Upper lobe of left lung (tissue), 4 donors: Measurements from ENCODE around the gene PHACTR1.

ENCODE experiments used
- EP300 ChIP-seq, 4 donors: sonication (generic); formaldehyde crosslinking; IDR thresholded peaks; one replicate each; pipeline ENCODE4 v1.5.1; 2017; ENCODE audit warnings: antibody characterized with exemption in 4 of 4, control low read depth in 2 of 4
- POLR2A ChIP-seq, 4 donors: fragments of 450-650 bp; IDR thresholded peaks; one replicate each; pipeline ENCODE4 v1.5.1; 2016 to 2017; ENCODE audit warnings: antibody characterized with exemption in 4 of 4, mild to moderate bottlenecking in 2 of 4
- TF ChIP-seq, protein P1 (sequence below), 6 experiments: fragments of 450-650 bp in 4 of 6; fragments of 200-600 bp in 2 of 6; sonication (generic) in 2 of 6; IDR thresholded peaks; one replicate each; pipeline ENCODE4 v1.5.1; 2016 to 2019; ENCODE audit warnings: antibody characterized with exemption in 6 of 6

DNA sequence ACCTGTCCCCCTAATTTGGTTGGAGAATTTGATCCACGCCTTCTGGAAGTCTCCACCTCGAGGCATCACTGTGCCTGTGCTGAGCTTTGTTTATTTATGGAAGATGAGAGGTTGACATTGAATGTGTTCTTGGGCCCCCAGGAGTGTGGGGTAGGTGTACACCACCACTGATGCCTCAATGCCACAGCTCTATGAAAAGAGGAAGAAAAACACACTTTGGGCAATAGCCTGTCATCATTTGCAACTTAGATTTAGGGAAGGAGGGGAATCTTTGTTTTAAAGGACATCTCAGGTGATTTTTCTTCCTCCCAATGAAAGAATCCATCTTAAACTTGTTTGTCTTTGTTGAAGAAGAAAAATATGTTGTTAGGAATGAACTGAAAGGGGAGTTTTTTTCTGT lies 569.1 kb downstream of the PHACTR1 start:
- no peak for TF ChIP-seq POLR2A (IDR thresholded peaks at IDR 0.05)
- TF ChIP-seq, protein P1, sequence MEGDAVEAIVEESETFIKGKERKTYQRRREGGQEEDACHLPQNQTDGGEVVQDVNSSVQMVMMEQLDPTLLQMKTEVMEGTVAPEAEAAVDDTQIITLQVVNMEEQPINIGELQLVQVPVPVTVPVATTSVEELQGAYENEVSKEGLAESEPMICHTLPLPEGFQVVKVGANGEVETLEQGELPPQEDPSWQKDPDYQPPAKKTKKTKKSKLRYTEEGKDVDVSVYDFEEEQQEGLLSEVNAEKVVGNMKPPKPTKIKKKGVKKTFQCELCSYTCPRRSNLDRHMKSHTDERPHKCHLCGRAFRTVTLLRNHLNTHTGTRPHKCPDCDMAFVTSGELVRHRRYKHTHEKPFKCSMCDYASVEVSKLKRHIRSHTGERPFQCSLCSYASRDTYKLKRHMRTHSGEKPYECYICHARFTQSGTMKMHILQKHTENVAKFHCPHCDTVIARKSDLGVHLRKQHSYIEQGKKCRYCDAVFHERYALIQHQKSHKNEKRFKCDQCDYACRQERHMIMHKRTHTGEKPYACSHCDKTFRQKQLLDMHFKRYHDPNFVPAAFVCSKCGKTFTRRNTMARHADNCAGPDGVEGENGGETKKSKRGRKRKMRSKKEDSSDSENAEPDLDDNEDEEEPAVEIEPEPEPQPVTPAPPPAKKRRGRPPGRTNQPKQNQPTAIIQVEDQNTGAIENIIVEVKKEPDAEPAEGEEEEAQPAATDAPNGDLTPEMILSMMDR (IDR thresholded peaks at IDR 0.05), result no peak
- no peak for TF ChIP-seq EP300 (IDR thresholded peaks at IDR 0.05)
